DOHH2 (cell line): ENCODE measurements around the gene COQ10B.

Source experiments
- H3F3A ChIP-seq: fragments of 200-600 bp; sonication (generic), shearing (Covaris generic); 2 replicates; pipeline ENCODE4 v1.6.0; 2016; ENCODE audit warnings: antibody characterized with exemption, mild to moderate bottlenecking; ENCODE audit not compliant: control insufficient read depth, insufficient read depth
- H3K27ac ChIP-seq: fragments of 200-600 bp; sonication (generic); 2 replicates; pipeline ENCODE4 v1.5.1; 2014; ENCODE audit warnings: low read depth, mild to moderate bottlenecking, low read length, moderate library complexity
- H3K27me3 ChIP-seq: fragments of 200-600 bp; sonication (generic); 2 replicates; pipeline ENCODE4 v1.6.1; 2014; ENCODE audit warnings: mild to moderate bottlenecking, low read length, mixed read lengths; ENCODE audit not compliant: control insufficient read depth
- H3K36me3 ChIP-seq: fragments of 200-600 bp; sonication (generic); 2 replicates; pipeline ENCODE4 v1.6.1; 2014; ENCODE audit warnings: mild to moderate bottlenecking, low read length, moderate library complexity, mixed read lengths; ENCODE audit not compliant: control insufficient read depth
- H3K4me1 ChIP-seq: fragments of 200-600 bp; sonication (generic); 2 replicates; pipeline ENCODE4 v1.6.1; 2014; ENCODE audit warnings: mild to moderate bottlenecking, low read length, mixed read lengths; ENCODE audit not compliant: control insufficient read depth
- H3K4me2 ChIP-seq: fragments of 200-600 bp; sonication (generic); 2 replicates; pipeline ENCODE4 v1.6.0; 2014; ENCODE audit warnings: mild to moderate bottlenecking, low read length, moderate library complexity
- H3K4me3 ChIP-seq: fragments of 200-600 bp; sonication (generic); 2 replicates; pipeline ENCODE4 v1.5.1; 2014; ENCODE audit warnings: mild to moderate bottlenecking, low read length, mixed read lengths
- H3K79me2 ChIP-seq: fragments of 200-600 bp; sonication (generic); 2 replicates; pipeline ENCODE4 v1.6.1; 2014; ENCODE audit warnings: mild to moderate bottlenecking, low read length, mixed read lengths; ENCODE audit not compliant: control insufficient read depth
- H3K9me2 ChIP-seq: fragments of 200-600 bp; sonication (generic); replicated peaks from 2 replicates; pipeline ENCODE4 v1.6.1; 2014; ENCODE audit warnings: mild to moderate bottlenecking, low read length, mixed read lengths; ENCODE audit not compliant: control insufficient read depth
- H3K9me3 ChIP-seq: fragments of 200-600 bp; sonication (generic); 2 replicates; pipeline ENCODE4 v1.6.1; 2014; ENCODE audit warnings: antibody characterized with exemption, low read length, mixed read lengths; ENCODE audit not compliant: control insufficient read depth, insufficient read depth
- H4K20me1 ChIP-seq: fragments of 200-600 bp; sonication (generic); 2 replicates; pipeline ENCODE4 v1.6.0; 2014; ENCODE audit warnings: low read depth, mild to moderate bottlenecking, antibody characterized with exemption, low read length, moderate library complexity; ENCODE audit not compliant: control insufficient read depth, insufficient read depth
- EZH2phosphoT487 ChIP-seq: fragments of 200-600 bp; sonication (generic); IDR thresholded peaks from 2 replicates; pipeline ENCODE4 v1.6.1; 2017; ENCODE audit warnings: borderline replicate concordance, mild to moderate bottlenecking, antibody characterized with exemption, low read length, moderate library complexity, mixed read lengths
- TF ChIP-seq, protein P1 (sequence below): fragments of 200-600 bp; sonication (generic); IDR thresholded peaks from one replicate; pipeline ENCODE4 v1.5.1; 2014; ENCODE audit warnings: antibody characterized with exemption, mild to moderate bottlenecking, low read depth, low read length; ENCODE audit not compliant: poor library complexity, severe bottlenecking

COQ10B gene

DNA sequence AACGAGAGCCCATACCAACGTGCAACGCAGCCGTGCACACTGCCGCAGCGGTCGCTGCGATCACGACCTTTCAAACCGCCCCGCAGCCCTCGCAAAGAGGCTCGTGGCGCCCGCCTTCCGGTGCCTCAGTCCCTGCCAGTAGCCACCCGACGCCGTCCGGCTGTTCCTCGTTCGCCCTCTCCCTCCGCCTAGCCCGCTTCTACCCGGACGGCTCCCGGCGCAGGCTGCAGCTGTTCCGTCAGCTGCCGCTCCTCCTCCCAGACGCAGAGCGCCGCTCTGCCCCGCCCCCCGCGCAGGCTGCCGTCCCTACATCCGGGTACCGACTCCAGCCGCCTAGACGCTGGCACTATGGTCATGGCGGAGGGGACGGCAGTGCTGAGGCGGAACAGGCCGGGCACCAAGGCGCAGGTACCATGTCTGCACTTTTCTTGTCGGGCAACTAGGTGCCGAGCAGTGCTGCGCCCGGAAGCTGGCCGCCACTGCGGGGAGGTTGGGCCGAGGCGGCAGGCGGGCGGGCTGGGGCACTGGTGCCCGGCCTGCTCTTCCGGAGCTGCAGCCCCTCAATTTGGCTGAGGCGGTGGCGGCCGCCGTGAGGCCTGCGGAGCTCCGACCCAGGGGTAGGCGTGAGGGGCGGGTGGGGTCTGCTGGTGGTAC, 62.5 kb downstream of the COQ10B start, which contains the start of gene MOB4:
Gene MOB4, plus strand, starts transcription at position 328 of the 654 bp plus-strand sequence. Its CDS starts 21 bp downstream, at position 349.
- peaks cover 27% of the 10 kb centered on the region for H3K4me1 ChIP-seq
- H3K79me2 ChIP-seq, result peaks cover 72% of the 10 kb centered on the region
- no peaks in the 10 kb centered on the region for H3K27me3 ChIP-seq

DNA sequence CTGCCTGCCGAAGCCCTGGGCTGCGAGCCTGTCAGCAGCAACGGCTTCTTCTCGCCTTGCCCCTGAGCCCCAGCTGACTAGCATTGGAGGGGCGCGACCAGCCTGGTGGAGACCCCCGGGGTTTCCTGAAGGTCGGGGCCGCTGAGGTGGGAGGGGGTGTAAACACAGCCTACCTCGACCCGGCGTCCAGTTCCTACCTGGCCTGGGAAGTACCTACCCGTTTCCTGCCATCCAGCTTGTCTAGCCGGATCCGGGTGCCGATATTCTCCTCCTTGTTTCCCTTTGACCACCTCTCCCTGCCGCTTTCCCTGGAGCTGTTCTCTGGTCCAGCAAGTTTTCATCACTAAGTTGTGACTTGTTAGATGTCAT, 63.0 kb downstream of the COQ10B start:
- Histone ChIP-seq H3K27ac (peak overlapping the region; percentile 92), H3K36me3 (peaks cover 54% of the 10 kb centered on the region), H3K4me3 (peak overlapping the region; percentile 85), H3K4me2 (peak overlapping the region; percentile 85), H3F3A (peaks cover 23% of the 10 kb centered on the region), H3K9me2 (no peaks in the 10 kb centered on the region), H3K9me3 (peaks cover 9% of the 10 kb centered on the region), H3K27me3 (no peaks in the 10 kb centered on the region), H4K20me1 (no peaks in the 10 kb centered on the region), H3K4me1 (peaks cover 27% of the 10 kb centered on the region), H3K79me2 (peaks cover 77% of the 10 kb centered on the region)
- TF ChIP-seq, protein P1, sequence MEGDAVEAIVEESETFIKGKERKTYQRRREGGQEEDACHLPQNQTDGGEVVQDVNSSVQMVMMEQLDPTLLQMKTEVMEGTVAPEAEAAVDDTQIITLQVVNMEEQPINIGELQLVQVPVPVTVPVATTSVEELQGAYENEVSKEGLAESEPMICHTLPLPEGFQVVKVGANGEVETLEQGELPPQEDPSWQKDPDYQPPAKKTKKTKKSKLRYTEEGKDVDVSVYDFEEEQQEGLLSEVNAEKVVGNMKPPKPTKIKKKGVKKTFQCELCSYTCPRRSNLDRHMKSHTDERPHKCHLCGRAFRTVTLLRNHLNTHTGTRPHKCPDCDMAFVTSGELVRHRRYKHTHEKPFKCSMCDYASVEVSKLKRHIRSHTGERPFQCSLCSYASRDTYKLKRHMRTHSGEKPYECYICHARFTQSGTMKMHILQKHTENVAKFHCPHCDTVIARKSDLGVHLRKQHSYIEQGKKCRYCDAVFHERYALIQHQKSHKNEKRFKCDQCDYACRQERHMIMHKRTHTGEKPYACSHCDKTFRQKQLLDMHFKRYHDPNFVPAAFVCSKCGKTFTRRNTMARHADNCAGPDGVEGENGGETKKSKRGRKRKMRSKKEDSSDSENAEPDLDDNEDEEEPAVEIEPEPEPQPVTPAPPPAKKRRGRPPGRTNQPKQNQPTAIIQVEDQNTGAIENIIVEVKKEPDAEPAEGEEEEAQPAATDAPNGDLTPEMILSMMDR, result no peak
- no peak for TF ChIP-seq EZH2phosphoT487

More for the DNA sequence above, 62.5 kb downstream of the COQ10B start, which contains the start of gene MOB4:
- H3K36me3 ChIP-seq, result peaks cover 50% of the 10 kb centered on the region
- peak within 1 kb of the TSS; percentile 85 for H3K4me3 ChIP-seq
- peak within 1 kb of the TSS; percentile 92 for H3K27ac ChIP-seq
- no peaks in the 10 kb centered on the region for H4K20me1 ChIP-seq
- H3F3A ChIP-seq, result peaks cover 23% of the 10 kb centered on the region
- no peaks in the 10 kb centered on the region for H3K9me2 ChIP-seq
- H3K4me2 ChIP-seq, result peak within 1 kb of the TSS; percentile 85
- peaks cover 5% of the 10 kb centered on the region for H3K9me3 ChIP-seq
- TF ChIP-seq, protein P1, result no peak
- no peak for TF ChIP-seq EZH2phosphoT487

DNA sequence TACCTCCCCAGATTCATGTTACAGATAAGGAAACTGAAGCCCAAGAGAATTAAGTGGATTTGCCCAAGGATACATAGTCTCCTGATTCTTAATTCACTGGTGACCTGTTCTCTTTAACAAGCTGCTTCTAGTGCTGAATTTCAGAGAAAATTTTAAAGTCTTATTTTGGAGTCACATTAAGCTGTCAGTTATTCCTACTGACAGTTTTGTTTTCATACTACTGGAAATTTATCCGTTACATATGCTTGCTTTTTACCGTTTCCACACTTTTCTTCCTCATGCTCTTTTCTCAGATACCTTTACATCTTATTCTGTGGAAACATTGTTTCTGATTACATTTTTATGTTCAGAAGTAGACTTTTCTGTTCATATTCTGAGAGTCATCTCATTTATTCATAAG, 63.8 kb downstream of the COQ10B start:
- H4K20me1 ChIP-seq, result no peaks in the 10 kb centered on the region
- H3K36me3 ChIP-seq, result peaks cover 54% of the 10 kb centered on the region
- peaks cover 19% of the 10 kb centered on the region for H3F3A ChIP-seq
- peak overlapping the region; percentile 85 for H3K4me2 ChIP-seq
- H3K27ac ChIP-seq, result 0 out of 2 replicates have a peak overlapping the region, but pooled peaks have one; percentile 92
- H3K27me3 ChIP-seq, result no peaks in the 10 kb centered on the region
- H3K79me2 ChIP-seq, result peaks cover 85% of the 10 kb centered on the region
- no peak for TF ChIP-seq EZH2phosphoT487
- peaks cover 27% of the 10 kb centered on the region for H3K4me1 ChIP-seq
- H3K9me3 ChIP-seq, result peaks cover 9% of the 10 kb centered on the region
- peak overlapping the region; percentile 85 for H3K4me3 ChIP-seq
- H3K9me2 ChIP-seq, result no peaks in the 10 kb centered on the region
